ENCODE data around the gene PLCB4. TPM values are rescaled to one million over a fixed set of nuclear protein-coding genes. Genes with fewer than 3 reads are reported as not detected.

PLCB4 gene
- total RNA-seq, 4 donors from 2014 or later = 30.7 to 61.8 (median 47.6) TPM

DNA sequence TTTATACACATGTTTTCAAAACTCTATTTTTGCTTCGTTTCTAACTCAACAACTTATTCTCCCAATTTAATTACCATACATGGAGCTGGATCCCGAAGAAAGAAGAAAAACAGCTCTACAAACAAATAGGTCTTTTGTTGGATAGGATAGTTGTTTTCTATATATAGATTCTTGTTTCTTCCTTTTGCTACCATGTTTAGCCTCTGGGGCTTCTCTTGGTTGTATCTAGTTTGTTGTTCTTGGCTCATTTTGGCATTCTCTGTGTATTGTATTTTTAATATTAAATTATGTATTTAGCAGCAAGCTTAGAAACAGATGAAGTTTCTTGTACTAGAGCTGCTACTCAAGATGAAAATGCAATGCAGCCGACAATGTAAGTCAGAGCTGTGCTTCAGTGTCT, 60.9 kb downstream of the PLCB4 start:
- TF ChIP-seq, protein P1, sequence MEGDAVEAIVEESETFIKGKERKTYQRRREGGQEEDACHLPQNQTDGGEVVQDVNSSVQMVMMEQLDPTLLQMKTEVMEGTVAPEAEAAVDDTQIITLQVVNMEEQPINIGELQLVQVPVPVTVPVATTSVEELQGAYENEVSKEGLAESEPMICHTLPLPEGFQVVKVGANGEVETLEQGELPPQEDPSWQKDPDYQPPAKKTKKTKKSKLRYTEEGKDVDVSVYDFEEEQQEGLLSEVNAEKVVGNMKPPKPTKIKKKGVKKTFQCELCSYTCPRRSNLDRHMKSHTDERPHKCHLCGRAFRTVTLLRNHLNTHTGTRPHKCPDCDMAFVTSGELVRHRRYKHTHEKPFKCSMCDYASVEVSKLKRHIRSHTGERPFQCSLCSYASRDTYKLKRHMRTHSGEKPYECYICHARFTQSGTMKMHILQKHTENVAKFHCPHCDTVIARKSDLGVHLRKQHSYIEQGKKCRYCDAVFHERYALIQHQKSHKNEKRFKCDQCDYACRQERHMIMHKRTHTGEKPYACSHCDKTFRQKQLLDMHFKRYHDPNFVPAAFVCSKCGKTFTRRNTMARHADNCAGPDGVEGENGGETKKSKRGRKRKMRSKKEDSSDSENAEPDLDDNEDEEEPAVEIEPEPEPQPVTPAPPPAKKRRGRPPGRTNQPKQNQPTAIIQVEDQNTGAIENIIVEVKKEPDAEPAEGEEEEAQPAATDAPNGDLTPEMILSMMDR (IDR thresholded peaks at IDR 0.05) = no peak
- TF ChIP-seq POLR2AphosphoS5 (IDR thresholded peaks at IDR 0.05) = no peak
- no peak for TF ChIP-seq EP300 (IDR thresholded peaks at IDR 0.05)
- no peak for TF ChIP-seq POLR2A (IDR thresholded peaks at IDR 0.05; ENCODE audit: low read depth)
- Histone ChIP-seq H3K9me3 (peaks cover 0 to 15% (median 7%) of the 10 kb centered on the region in 4 donors), H3K4me1 (peaks cover 0 to 29% (median 14%) of the 10 kb centered on the region in 4 donors), H3K27me3 (no peaks in the 10 kb centered on the region), H3K36me3 (no peaks in the 10 kb centered on the region), H3K27ac (replicated peaks in 1 of 4) (no peak overlapping the region), H3K4me3 (no peak overlapping the region)
- intact Hi-C loops (cut with DNase I) = no loop called here
- 57% methylated on average over 3 of the region's 3 CpGs for WGBS
- no peak for DNase-seq (ENCODE audit: extremely low spot score)

DNA sequence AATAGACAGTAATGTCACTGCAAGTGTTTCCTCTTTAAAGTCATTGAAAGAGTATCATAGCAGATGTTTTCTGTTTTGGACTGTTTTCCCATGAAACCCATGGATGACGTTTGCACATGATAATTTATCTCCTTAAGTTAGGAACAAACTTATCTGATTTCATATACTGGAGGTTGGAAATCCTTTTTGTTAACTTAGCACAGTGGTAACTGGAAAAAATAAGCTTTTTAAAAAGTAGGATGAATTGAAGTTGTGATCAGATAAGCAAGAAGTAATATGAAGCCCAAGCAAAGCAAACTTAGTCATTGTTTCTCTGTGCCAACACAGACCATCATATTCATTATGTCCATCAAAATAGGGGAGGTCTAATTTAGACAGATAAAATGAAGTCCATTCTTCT, 61.6 kb downstream of the PLCB4 start:
- intact Hi-C loops (cut with DNase I) = no loop called here
- H3K27me3 ChIP-seq = no peaks in the 10 kb centered on the region
- DNase-seq (ENCODE audit: extremely low spot score) = no peak
- 20% methylated on average over 1 of the region's 1 CpG for WGBS
- H3K36me3 ChIP-seq = no peaks in the 10 kb centered on the region
- H3K4me1 ChIP-seq = peaks cover 0 to 29% (median 14%) of the 10 kb centered on the region in 4 donors
- no peak overlapping the region for H3K4me3 ChIP-seq
- H3K27ac ChIP-seq (replicated peaks in 1 of 4) = no peak overlapping the region
- TF ChIP-seq, protein P1 (IDR thresholded peaks at IDR 0.05) = no peak
- no peak for TF ChIP-seq POLR2AphosphoS5 (IDR thresholded peaks at IDR 0.05)
- TF ChIP-seq POLR2A (IDR thresholded peaks at IDR 0.05; ENCODE audit: low read depth) = no peak
- no peak for TF ChIP-seq EP300 (IDR thresholded peaks at IDR 0.05)
- peaks cover 0 to 15% (median 7%) of the 10 kb centered on the region in 4 donors for H3K9me3 ChIP-seq

DNA sequence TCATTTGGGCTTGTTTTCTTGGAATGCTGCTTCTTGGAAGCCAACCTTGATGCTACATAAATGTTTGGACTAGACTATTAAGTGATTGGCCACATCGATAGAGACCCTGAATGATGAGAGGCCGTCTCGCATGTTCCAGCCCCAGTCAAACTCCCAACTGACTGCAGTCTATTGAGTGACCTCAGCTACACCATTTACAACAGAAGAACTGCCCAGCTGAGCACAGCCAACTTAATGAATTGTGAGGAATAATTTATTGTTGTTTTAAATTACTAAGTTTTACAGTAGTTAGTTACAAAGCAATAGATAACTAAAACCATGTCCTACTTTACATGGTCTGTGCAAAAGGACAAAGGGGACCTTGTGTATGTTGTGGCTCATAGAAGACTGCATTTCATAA, 63.0 kb downstream of the PLCB4 start:
- H3K4me3 ChIP-seq = no peak overlapping the region
- H3K27me3 ChIP-seq = no peaks in the 10 kb centered on the region
- WGBS = 89% methylated on average over 3 of the region's 3 CpGs
- peaks cover 0 to 15% (median 7%) of the 10 kb centered on the region in 4 donors for H3K9me3 ChIP-seq
- no peak for DNase-seq (ENCODE audit: extremely low spot score)
- H3K36me3 ChIP-seq = no peaks in the 10 kb centered on the region
- peaks cover 0 to 20% (median 13%) of the 10 kb centered on the region in 4 donors for H3K4me1 ChIP-seq
- TF ChIP-seq EP300 (IDR thresholded peaks at IDR 0.05) = no peak
- TF ChIP-seq POLR2A (IDR thresholded peaks at IDR 0.05; ENCODE audit: low read depth) = no peak
- TF ChIP-seq POLR2AphosphoS5 (IDR thresholded peaks at IDR 0.05) = no peak
- TF ChIP-seq, protein P1 (IDR thresholded peaks at IDR 0.05) = no peak
- intact Hi-C loops (cut with DNase I) = no loop called here
- no peak overlapping the region for H3K27ac ChIP-seq (replicated peaks in 1 of 4)

DNA sequence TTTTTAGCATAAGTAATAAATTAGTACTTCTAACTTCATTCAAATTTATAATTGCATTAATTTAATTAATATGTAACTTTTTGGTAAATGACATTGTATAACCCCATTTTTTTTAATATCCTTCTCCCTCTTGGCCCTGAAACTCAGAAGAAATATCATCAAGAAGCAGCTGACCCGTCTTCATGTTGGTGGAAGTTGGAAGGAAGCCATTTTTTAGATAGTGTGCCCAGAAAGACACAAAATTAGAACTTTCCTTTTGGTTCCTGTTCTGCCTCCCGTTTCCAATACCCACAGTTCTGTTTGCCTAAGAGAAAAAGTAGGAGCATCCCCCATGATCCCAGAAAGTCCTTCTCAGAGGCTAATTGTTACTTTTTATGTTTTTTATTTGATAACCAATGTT, 65.5 kb downstream of the PLCB4 start:
- 49% methylated on average over 2 of the region's 2 CpGs for WGBS
- peaks cover 0 to 19% (median 11%) of the 10 kb centered on the region in 4 donors for H3K9me3 ChIP-seq
- TF ChIP-seq, protein P1 (IDR thresholded peaks at IDR 0.05) = no peak
- no peak for TF ChIP-seq POLR2AphosphoS5 (IDR thresholded peaks at IDR 0.05)
- TF ChIP-seq EP300 (IDR thresholded peaks at IDR 0.05) = no peak
- TF ChIP-seq POLR2A (IDR thresholded peaks at IDR 0.05; ENCODE audit: low read depth) = no peak
- H3K4me3 ChIP-seq = no peak overlapping the region
- no peaks in the 10 kb centered on the region for H3K36me3 ChIP-seq
- H3K27me3 ChIP-seq = no peaks in the 10 kb centered on the region
- H3K27ac ChIP-seq (replicated peaks in 1 of 4) = no peak overlapping the region
- DNase-seq (ENCODE audit: extremely low spot score) = no peak
- H3K4me1 ChIP-seq = peaks cover 0 to 18% (median 10%) of the 10 kb centered on the region in 4 donors
- intact Hi-C loops (cut with DNase I) = no loop called here

DNA sequence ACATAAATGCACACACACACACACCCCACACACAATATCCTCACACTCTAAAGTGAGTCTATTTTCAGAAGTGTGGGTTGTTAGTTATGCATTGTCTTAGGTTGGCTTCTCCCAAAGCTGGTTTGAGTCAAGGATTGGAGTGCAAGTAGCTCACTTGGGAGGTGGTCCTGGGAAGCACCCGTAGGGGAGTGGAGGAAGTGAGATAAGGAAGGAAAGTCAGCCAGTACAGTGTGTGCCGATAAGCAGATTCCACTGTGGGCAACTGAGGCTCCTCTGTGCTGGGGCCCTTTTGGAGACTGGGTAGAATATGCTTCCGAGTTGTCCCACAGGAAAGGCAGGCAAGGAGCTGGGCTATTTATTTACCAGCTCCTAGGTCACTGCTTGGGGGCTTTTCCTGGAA, 67.2 kb downstream of the PLCB4 start:
- intact Hi-C loops (cut with DNase I) = no loop called here
- no peaks in the 10 kb centered on the region for H3K27me3 ChIP-seq
- no peaks in the 10 kb centered on the region for H3K36me3 ChIP-seq
- H3K27ac ChIP-seq (replicated peaks in 1 of 4) = no peak overlapping the region
- no peak overlapping the region for H3K4me3 ChIP-seq
- 44% methylated on average over 1 of the region's 3 CpGs for WGBS
- no peak for DNase-seq (ENCODE audit: extremely low spot score)
- peaks cover 0 to 21% (median 11%) of the 10 kb centered on the region in 4 donors for H3K9me3 ChIP-seq
- no peak for TF ChIP-seq EP300 (IDR thresholded peaks at IDR 0.05)
- TF ChIP-seq POLR2A (IDR thresholded peaks at IDR 0.05; ENCODE audit: low read depth) = no peak
- TF ChIP-seq, protein P1 (IDR thresholded peaks at IDR 0.05) = no peak
- TF ChIP-seq POLR2AphosphoS5 (IDR thresholded peaks at IDR 0.05) = no peak
- H3K4me1 ChIP-seq = peaks cover 0 to 2% (median under 1%) of the 10 kb centered on the region in 4 donors
